Activated CD4-positive, alpha-beta T cell treated with anti-CD3 and anti-CD28 coated beads, Interleukin-2, Interleukin-6, amounts not matched to agents 100 ng/mL and 50 ng/mL, durations not matched to agents 16 hours and 8 hours (primary cell): ENCODE results near the gene ANKRD27.
"Not testable (repeated sequence)": the region's sequence is repeated elsewhere in the genome, so short reads cannot be mapped to it uniquely, and the experiment has no call there.

Source experiments
- DNase-seq: peaks from one replicate; pipeline ENCODE4 v3.0.0-alpha.2; 2020

ANKRD27 gene

DNA sequence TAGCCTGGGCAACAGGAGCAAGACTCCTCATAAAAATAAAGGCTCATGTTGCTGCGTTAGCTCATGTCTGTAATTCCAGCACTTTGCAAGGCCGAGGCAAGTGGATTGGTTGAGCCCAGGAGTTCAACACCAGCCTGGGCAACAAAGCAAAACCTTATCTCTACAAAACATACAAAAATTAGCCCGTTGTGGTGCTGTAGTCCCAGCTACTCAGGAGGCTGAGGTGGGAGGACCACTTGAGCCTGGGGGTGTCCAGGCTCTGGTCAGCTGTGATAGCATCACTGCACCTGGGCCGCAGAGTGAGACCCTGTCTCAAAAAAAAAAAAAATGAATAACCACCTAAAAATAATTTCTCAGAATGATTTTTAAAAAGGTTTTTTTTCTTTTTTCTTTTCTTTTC is 12.7 kb upstream of the ANKRD27 start:
- no peak for DNase-seq

GRCh38 chr19:32686847-32687475 is 12.0 kb upstream of the ANKRD27 start:
- no peak for DNase-seq

DNA sequence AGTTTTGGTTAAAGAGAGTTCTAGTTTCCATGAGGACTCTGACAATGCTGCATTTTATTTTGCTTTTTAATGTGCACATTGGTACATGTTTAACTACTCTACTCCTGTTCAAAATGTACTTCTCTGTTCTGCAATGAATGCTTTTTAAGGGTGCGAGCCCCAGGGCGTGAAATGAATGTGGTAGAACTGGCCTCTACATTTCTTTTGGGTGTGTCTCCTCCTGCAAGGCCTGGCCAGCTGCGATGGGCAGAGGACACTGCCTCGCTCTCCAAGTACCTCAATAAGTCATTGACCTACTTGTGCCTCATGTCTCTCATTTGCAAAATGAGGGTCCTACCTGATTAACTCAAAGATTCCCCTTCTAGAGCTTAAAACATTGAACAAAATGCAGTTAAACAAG is 7.3 kb upstream of the ANKRD27 start:
- DNase-seq, result no peak

DNA sequence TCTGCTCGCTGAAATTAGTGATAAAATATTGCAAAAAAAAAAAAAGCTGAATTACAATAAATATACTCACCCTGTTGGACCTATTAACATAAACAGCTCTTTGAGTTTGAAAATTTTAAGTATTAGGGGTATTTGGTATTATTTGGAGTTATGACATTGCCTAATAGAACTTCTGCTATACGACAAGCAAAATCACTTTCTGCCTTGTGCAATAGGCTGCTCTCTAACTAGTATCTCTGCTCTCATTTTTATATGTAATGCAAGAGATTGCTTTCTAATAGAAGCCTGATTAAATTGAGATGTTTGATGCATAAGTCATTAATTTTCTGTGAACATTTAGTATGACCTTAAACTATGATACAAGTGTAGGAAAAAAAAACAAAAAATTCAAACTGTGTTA is 6.0 kb upstream of the ANKRD27 start:
- no peak for DNase-seq

- DNase-seq, result no peak
These were observed 2.7 kb upstream of the ANKRD27 start for GRCh38 chr19:32677657-32678056.

DNA sequence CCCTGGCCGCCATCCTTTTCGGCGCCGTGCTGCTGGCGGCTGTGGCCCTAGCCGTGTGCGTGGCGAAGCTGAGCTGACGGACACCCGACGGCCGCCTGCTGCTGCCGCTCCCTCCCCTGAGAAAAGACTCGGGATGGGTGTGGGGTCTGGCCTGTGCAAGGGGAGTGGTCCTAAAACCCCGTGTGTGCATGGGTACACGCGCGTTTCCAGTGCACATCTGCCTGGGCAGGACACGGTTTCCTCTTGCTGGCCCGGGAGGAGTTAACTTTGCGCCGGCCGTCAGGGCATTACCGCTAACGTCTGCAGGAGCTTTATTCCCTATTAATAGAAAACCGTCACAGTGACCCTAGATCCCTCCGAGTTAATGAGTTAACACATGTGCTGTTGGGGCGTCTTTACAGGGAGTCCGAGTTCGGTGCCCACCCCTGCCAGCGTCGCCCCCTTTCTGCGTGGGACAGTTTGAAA is 1.9 kb upstream of the ANKRD27 start:
- no peak for DNase-seq

DNA sequence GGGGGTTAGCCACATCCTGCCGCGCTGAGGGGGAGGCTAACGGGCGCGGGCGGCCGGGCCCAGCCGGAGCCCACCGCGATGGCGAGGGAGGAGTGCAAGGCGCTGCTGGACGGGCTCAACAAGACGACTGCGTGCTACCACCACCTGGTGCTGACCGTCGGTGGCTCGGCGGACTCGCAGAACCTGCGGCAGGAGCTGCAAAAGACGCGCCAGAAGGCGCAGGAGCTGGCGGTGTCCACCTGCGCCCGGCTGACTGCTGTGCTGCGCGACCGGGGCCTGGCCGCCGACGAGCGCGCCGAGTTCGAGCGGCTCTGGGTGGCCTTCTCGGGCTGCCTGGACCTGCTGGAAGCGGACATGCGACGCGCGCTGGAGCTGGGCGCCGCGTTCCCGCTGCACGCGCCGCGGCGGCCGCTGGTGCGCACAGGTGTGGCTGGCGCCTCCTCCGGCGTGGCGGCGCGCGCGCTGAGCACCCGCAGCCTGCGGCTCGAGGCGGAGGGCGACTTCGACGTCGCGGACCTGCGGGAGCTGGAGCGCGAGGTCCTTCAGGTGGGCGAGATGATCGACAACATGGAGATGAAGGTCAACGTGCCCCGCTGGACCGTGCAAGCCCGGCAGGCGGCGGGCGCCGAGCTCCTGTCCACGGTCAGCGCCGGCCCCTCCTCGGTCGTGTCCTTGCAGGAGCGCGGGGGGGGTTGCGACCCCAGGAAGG is 1.4 kb upstream of the ANKRD27 start:
- DNase-seq, result peak; percentile 15

GRCh38 chr19:32675720-32676185 is 773 bp upstream of the ANKRD27 start, which contains the start of gene RGS9BP:
Gene RGS9BP, plus strand, starts transcription at chr19:32675848. Its CDS starts 416 bp downstream, at chr19:32676264.
- peak; percentile 76 for DNase-seq

- DNase-seq, result no peak
These were observed 638 bp downstream of the ANKRD27 start for GRCh38 chr19:32674153-32674930.

DNA sequence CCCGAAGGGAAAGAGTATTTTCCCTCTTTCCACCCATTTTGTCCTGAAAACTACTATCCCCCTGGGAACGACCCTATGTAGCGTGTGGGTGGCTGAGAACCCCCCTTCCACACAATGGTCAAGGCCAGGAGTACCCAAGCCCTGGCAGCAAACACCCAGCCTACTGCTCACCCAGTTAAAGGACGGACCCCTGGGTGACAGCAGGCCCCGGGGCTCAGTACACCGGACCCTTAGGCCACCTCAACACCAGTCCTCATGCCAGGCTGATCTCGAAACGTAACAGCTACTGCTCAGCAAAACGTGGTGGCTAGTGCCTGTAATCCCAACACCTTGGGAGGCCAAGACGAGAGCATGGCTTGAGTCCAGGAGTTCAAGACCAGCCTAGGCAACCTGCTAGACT is 1.4 kb downstream of the ANKRD27 start:
- no peak for DNase-seq

DNA sequence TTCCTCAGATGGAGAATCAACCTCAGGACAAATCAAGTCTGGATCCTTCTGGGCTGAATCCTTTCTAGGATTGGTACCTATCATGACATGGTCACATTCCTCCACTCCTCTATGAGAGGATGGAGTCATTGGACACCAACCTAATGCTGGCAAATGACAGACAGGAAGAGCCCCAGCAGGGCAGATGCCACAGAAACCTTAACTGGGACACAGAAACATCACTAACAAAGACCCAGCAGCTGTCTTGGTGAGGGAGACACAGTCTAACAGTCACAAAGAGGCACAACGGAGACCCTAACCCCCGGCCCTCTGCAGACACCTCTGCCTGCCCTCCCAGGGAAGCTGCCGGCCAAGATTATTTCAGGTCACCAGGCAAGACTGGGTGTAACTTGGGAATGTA is 2.1 kb downstream of the ANKRD27 start:
- DNase-seq, result no peak

- no peak for DNase-seq
These were observed 2.9 kb downstream of the ANKRD27 start for GRCh38 chr19:32671883-32672593.

DNA sequence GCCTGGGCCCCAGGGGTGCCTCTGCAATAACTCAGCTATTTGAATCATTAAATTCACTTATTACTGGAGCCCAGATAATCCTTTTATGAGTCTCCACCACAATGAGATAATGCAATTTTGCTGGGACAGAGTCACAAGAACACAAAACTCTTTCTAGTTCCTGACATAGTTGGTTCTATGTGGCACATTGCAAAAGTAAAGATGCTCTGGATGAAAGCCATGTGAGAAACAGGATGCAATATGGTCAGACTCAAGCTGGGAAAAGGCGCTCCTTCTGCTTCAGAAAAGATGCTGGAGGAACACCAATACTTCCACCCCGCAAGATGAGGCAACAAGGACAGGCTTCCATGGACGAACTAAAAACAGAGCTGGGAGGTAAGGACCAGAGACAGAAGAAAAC is 5.7 kb downstream of the ANKRD27 start:
- no peak for DNase-seq

GRCh38 chr19:32666084-32666483 is 8.9 kb downstream of the ANKRD27 start:
- no peak for DNase-seq

- DNase-seq, result no peak
These were observed 12.8 kb downstream of the ANKRD27 start for GRCh38 chr19:32662186-32662585.

DNA sequence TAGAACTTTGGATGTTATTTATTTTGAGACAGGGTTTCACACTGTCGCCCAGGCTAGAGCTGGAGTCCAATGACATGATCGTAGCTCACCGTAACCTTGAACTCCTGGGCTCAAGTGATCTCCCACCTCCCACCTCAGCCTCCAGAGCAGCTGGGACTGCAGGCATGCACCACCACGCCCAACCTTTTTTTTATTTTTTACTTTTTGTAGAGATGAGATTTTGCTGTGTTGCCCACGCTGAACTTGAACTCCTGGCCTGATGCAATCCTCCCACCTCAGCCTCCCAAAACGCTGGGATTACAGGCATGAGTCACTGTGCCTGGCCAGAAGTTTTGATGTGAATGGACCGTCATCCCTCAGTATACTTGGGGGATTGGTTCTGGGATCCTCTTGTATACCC is 13.7 kb downstream of the ANKRD27 start:
- DNase-seq, result no peak

- no peak for DNase-seq
These were observed 16.5 kb downstream of the ANKRD27 start for GRCh38 chr19:32658527-32658926.

GRCh38 chr19:32658075-32658474 is 16.9 kb downstream of the ANKRD27 start:
- no peak for DNase-seq

DNA sequence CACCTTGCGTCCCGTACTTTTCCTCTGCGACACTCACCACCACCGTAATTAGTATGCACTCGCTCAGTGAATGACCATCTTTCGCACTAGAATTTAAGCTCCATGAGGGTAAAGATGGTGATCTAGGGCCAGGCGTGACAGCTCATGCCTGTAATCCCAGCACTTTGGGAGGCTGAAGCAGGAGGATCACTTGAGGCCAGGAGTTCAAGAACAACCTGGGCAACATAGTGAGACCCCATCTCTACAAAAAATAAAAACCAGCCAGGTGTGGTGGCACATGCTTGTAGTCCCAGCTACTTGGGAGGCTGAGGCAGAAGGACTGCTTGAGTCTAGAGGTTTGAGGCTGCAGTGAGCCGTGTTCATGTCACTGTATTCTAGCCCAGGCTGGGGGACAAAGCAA is 18.6 kb downstream of the ANKRD27 start:
- not testable (repeated sequence) for DNase-seq

DNA sequence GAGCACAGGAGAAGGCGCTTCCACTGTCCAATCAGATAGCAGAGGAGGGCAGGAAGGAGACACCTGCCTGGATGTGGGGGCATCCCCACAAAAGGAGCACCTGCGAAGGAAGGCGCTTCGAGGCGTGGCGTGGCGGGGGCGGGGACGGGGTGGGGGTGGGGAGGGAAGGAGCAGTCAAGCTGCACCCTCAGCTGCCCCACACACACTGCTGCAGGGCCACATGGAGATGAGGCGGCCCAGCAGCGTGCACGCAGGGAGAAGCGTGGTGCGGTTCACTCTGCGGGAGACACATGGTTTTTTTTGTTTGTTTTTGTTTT is 21.4 kb downstream of the ANKRD27 start:
- no peak for DNase-seq

- DNase-seq, result no peak
These were observed 21.9 kb downstream of the ANKRD27 start for GRCh38 chr19:32652894-32653598.

DNA sequence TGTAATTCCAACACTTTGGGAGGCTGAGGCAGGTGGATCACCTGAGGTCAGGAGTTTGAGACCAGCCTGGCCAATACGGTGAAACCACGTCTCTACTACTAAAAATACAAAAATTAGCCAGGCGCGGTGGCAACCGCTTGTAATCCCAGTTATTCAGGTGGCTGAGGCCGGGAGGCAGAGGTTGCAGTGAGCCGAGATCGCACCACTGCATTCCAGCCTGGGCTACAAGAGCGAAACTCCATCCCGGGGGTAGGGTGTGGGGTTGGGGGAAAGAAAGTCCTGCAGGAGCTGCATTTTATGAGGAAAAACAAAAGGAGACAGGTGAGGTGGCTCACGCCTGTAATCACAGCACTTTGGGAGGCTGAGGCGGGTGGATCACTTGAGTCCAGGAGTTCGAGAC is 22.6 kb downstream of the ANKRD27 start:
- DNase-seq, result not testable (repeated sequence)

DNA sequence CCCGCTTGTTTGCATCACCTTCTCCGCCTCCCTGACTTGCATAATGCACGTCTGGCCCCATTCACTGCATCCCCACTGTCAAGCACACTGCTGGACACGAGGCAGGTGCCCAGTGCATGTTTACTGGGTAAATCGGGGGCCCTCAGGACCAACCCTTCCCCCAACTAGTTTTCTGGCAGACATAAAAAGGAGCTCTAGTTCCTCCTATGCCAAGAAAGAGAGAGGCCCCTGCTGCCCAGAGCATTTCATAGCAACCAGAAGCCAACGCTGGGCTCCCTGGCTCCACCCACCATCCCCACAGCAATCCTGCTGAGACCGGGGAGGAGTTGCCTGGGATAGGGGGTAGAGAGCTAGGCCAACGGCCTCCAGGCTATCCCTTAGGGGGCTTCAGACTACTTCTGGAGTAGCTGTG is 23.2 kb downstream of the ANKRD27 start:
- DNase-seq, result no peak
